ENCODE measurements around the gene SF3B2.

- TF ChIP-seq EZH2 (IDR thresholded peaks at IDR 0.05) = no peak
- no peak for TF ChIP-seq POLR2AphosphoS5 (IDR thresholded peaks at IDR 0.05; ENCODE audit: borderline replicate concordance, low read depth, low read length)
- no peak for TF ChIP-seq FOXP2 (optimal IDR thresholded peaks at IDR 0.05; ENCODE audit: control extremely low read depth, extremely low read length, insufficient read depth)
Observed at GRCh38 chr11:66008095-66008467, 44.1 kb upstream of the SF3B2 start.

Measured in SK-N-MC (cell line).